ENCODE results near the gene MUCL1. TPM values are rescaled to one million over a fixed set of nuclear protein-coding genes. Genes with fewer than 3 reads are reported as not detected.

Gene MUCL1
- total RNA-seq (2022; extraction: Qiagen RNA extraction): not detected in 5 replicates

GRCh38 chr12:54853933-54854538 is at the start of gene MUCL1:
TSS of gene MUCL1 (plus strand) at chr12:54854516. CDS start at chr12:54854583, 67 bp downstream.

Other genes starting within 250 kb of the MUCL1 start
- gene LACRT, start 219.6 kb upstream of the MUCL1 start, total RNA-seq (2022; extraction: Qiagen RNA extraction): not detected in 5 replicates
- gene DCD, start 206.2 kb upstream of the MUCL1 start, total RNA-seq (2022; extraction: Qiagen RNA extraction): not detected in 5 replicates
- gene TESPA1, start 130.2 kb downstream of the MUCL1 start, total RNA-seq (2022; extraction: Qiagen RNA extraction): not detected in 5 replicates
- 0.02 TPM in 1 of 5 replicates, not detected in the others for gene NEUROD4, start 165.5 kb downstream of the MUCL1 start, total RNA-seq (2022; extraction: Qiagen RNA extraction)